ENCODE results near the gene MRPL40. TPM values are rescaled to one million over a fixed set of nuclear protein-coding genes. Genes with fewer than 3 reads are reported as not detected.

MRPL40 gene
- total RNA-seq, 1 donor from 2014 or later = 30.4 TPM

GRCh38 chr22:19453718-19454117 lies 21.4 kb downstream of the MRPL40 start:
- peaks cover 12% of the 10 kb centered on the region for H3K36me3 Mint-ChIP-seq (ENCODE audit: low read depth)
- DNase-seq (ENCODE audit: low read depth, low spot score) = no peak
- TF ChIP-seq CTCF (conservative IDR thresholded peaks at IDR 0.05) = no peak
- H3K9me3 Mint-ChIP-seq = no peaks in the 10 kb centered on the region
- no peak overlapping the region for H3K27ac Mint-ChIP-seq (ENCODE audit: unreplicated experiment)
- no peaks in the 10 kb centered on the region for H3K27me3 Mint-ChIP-seq (ENCODE audit: low read depth)
- H3K4me1 Mint-ChIP-seq = peaks cover under 1% of the 10 kb centered on the region
- no peak overlapping the region for H3K4me3 Mint-ChIP-seq

GRCh38 chr22:19454156-19454555 lies 21.8 kb downstream of the MRPL40 start:
- Mint-ChIP-seq H3K27ac (ENCODE audit: unreplicated experiment) (no peak overlapping the region), H3K36me3 (ENCODE audit: low read depth) (peaks cover 12% of the 10 kb centered on the region), H3K27me3 (ENCODE audit: low read depth) (no peaks in the 10 kb centered on the region), H3K9me3 (no peaks in the 10 kb centered on the region), H3K4me1 (no peaks in the 10 kb centered on the region), H3K4me3 (peak overlapping the region; percentile 24)
- no peak for TF ChIP-seq CTCF (conservative IDR thresholded peaks at IDR 0.05)
- no peak for DNase-seq (ENCODE audit: low read depth, low spot score)

GRCh38 chr22:19455033-19455432 lies 22.7 kb downstream of the MRPL40 start:
- Mint-ChIP-seq H3K4me1 (no peaks in the 10 kb centered on the region), H3K36me3 (ENCODE audit: low read depth) (peaks cover 13% of the 10 kb centered on the region), H3K27ac (ENCODE audit: unreplicated experiment) (no peak overlapping the region), H3K27me3 (ENCODE audit: low read depth) (no peaks in the 10 kb centered on the region), H3K4me3 (no peak overlapping the region), H3K9me3 (no peaks in the 10 kb centered on the region)
- TF ChIP-seq CTCF (conservative IDR thresholded peaks at IDR 0.05) = no peak
- DNase-seq (ENCODE audit: low read depth, low spot score) = no peak

- DNase-seq (ENCODE audit: low read depth, low spot score) = no peak
- no peak for TF ChIP-seq CTCF (conservative IDR thresholded peaks at IDR 0.05)
- Mint-ChIP-seq H3K27ac (ENCODE audit: unreplicated experiment) (no peak overlapping the region), H3K36me3 (ENCODE audit: low read depth) (peaks cover 15% of the 10 kb centered on the region), H3K4me3 (no peak overlapping the region), H3K4me1 (no peaks in the 10 kb centered on the region), H3K9me3 (no peaks in the 10 kb centered on the region), H3K27me3 (ENCODE audit: low read depth) (no peaks in the 10 kb centered on the region)
These were observed 23.4 kb downstream of the MRPL40 start for GRCh38 chr22:19455585-19456370.

GRCh38 chr22:19456541-19456940 lies 24.2 kb downstream of the MRPL40 start:
- Mint-ChIP-seq H3K4me3 (no peak overlapping the region), H3K4me1 (no peaks in the 10 kb centered on the region), H3K9me3 (no peaks in the 10 kb centered on the region), H3K27me3 (ENCODE audit: low read depth) (no peaks in the 10 kb centered on the region), H3K36me3 (ENCODE audit: low read depth) (peaks cover 15% of the 10 kb centered on the region), H3K27ac (ENCODE audit: unreplicated experiment) (no peak overlapping the region)
- no peak for DNase-seq (ENCODE audit: low read depth, low spot score)
- TF ChIP-seq CTCF (conservative IDR thresholded peaks at IDR 0.05) = no peak

All from neural crest cell (in vitro differentiated cells).